ENCODE data around the gene ANO4.

ANO4 gene

GRCh38 chr12:100974747-100975146 is 180.2 kb downstream of the ANO4 start:
- TF ChIP-seq, protein P1, sequence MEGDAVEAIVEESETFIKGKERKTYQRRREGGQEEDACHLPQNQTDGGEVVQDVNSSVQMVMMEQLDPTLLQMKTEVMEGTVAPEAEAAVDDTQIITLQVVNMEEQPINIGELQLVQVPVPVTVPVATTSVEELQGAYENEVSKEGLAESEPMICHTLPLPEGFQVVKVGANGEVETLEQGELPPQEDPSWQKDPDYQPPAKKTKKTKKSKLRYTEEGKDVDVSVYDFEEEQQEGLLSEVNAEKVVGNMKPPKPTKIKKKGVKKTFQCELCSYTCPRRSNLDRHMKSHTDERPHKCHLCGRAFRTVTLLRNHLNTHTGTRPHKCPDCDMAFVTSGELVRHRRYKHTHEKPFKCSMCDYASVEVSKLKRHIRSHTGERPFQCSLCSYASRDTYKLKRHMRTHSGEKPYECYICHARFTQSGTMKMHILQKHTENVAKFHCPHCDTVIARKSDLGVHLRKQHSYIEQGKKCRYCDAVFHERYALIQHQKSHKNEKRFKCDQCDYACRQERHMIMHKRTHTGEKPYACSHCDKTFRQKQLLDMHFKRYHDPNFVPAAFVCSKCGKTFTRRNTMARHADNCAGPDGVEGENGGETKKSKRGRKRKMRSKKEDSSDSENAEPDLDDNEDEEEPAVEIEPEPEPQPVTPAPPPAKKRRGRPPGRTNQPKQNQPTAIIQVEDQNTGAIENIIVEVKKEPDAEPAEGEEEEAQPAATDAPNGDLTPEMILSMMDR (IDR thresholded peaks at IDR 0.05; ENCODE audit: low read depth, low read length, missing control alignments): no peak
- H3K4me3 ChIP-seq (ENCODE audit: low read depth, low read length): no peak overlapping the region
- no peak for DNase-seq (ENCODE audit: low read depth)

DNA sequence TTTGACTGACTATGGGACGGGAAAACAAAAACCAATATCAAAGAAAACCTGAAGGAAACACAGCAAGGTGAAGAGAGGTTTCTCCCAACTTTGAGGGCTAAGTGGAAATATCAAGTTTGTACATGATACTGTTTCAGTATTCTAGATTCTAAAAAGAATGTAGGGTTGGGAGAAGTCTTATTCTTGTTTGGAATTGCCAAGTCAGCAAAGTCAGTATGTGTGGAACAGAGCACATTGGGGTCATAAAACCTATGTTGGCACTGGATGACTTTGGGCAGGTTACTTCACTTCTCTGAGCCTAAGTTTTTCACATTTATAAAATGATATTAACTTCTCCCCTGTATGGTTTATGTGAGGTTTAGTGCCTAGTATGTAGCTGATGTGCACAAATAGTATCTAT is 182.2 kb downstream of the ANO4 start:
- TF ChIP-seq, protein P1 (IDR thresholded peaks at IDR 0.05; ENCODE audit: low read depth, low read length, missing control alignments): no peak
- DNase-seq (ENCODE audit: low read depth): no peak
- H3K4me3 ChIP-seq (ENCODE audit: low read depth, low read length): no peak overlapping the region

GRCh38 chr12:100980856-100981255 is 186.3 kb downstream of the ANO4 start:
- DNase-seq (ENCODE audit: low read depth): no peak
- TF ChIP-seq, protein P1 (IDR thresholded peaks at IDR 0.05; ENCODE audit: low read depth, low read length, missing control alignments): no peak
- no peak overlapping the region for H3K4me3 ChIP-seq (ENCODE audit: low read depth, low read length)

DNA sequence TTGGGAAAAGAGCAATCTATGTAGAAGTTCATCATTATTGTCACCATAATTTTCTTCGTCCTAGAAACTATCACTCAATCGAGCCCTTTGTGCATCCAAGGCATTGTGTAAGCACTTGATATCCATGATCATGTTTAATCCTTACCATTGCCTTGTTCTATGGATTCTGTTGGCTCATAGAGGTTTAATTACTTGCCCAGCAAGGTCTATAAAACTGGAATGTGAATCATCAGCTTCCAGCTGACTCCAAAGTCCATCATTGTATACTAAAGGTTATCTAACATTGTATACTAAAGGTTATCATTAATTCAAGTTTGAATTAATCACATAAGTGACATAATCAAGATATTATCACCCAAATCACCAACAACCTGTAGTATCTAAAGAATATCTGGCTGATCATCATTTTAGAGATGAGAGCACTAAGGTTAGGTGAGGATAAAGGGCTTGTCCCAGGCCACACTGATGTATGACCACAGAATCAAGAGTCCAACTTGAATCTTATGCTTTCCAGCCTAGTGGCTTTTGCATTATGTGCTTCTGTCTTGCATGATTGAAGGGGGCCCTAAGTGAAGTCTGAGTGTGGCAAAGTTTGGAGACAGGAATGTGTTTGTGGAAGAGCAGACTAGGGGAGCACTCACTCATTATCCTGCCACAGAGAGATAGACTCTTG is 188.1 kb downstream of the ANO4 start:
- no peak overlapping the region for H3K4me3 ChIP-seq (ENCODE audit: low read depth, low read length)
- no peak for DNase-seq (ENCODE audit: low read depth)
- TF ChIP-seq, protein P1 (IDR thresholded peaks at IDR 0.05; ENCODE audit: low read depth, low read length, missing control alignments): no peak

- DNase-seq (ENCODE audit: low read depth): no peak
- H3K4me3 ChIP-seq (ENCODE audit: low read depth, low read length): no peak overlapping the region
- TF ChIP-seq, protein P1 (IDR thresholded peaks at IDR 0.05; ENCODE audit: low read depth, low read length, missing control alignments): no peak
These were observed 190.2 kb downstream of the ANO4 start for GRCh38 chr12:100984796-100985195.

- no peak overlapping the region for H3K4me3 ChIP-seq (ENCODE audit: low read depth, low read length)
These were observed 192.3 kb downstream of the ANO4 start for GRCh38 chr12:100986595-100987547.

More at GRCh38 chr12:100986595-100987547, 192.3 kb downstream of the ANO4 start:
- DNase-seq (ENCODE audit: low read depth): no peak
- TF ChIP-seq, protein P1 (IDR thresholded peaks at IDR 0.05; ENCODE audit: low read depth, low read length, missing control alignments): no peak
